Upper lobe of left lung (tissue), 6 donors: Measurements from ENCODE around the gene TMEM81. TPM values are rescaled to one million over a fixed set of nuclear protein-coding genes. Genes with fewer than 3 reads are reported as not detected.

ENCODE experiments used
- ATAC-seq, 2 donors: fragments of 200-7000 bp; cut with Tn5 transposase; one replicate each; pipeline ENCODE4 v1.9.1; 2022; ENCODE audit warnings: mild to moderate bottlenecking in 2 of 2, moderate library complexity in 2 of 2; ENCODE audit not compliant: low FRiP score in 2 of 2
- DNase-seq, 2 donors: peaks; one replicate each; pipeline ENCODE4 v3.0.0-alpha.2; 2019 to 2020
- H3K27ac ChIP-seq, 4 donors: fragments of 200-600 bp; sonication (generic); one replicate each; pipeline ENCODE4 v1.5.1; 2016 to 2019
- H3K27me3 ChIP-seq, 4 donors: fragments of 200-600 bp; sonication (generic); one replicate each; pipeline ENCODE4 v1.5.1; 2017 to 2019
- H3K36me3 ChIP-seq, 4 donors: fragments of 200-600 bp; sonication (generic); one replicate each; pipeline ENCODE4 v1.5.1; 2016 to 2019
- H3K4me1 ChIP-seq, 4 donors: fragments of 200-600 bp; sonication (generic); one replicate each; pipeline ENCODE4 v1.5.1; 2018 to 2019
- H3K4me3 ChIP-seq, 4 donors: fragments of 200-600 bp; sonication (generic); one replicate each; pipeline ENCODE4 v1.5.1; 2017 to 2019; ENCODE audit warnings: mild to moderate bottlenecking in 2 of 4, moderate library complexity in 1 of 4
- H3K9me3 ChIP-seq, 4 donors: fragments of 200-600 bp; sonication (generic); one replicate each; pipeline ENCODE4 v1.5.1; 2018 to 2019
- CTCF ChIP-seq, 6 experiments: fragments of 450-650 bp in 4 of 6; fragments of 200-600 bp in 2 of 6; sonication (generic) in 2 of 6; IDR thresholded peaks; one replicate each; pipeline ENCODE4 v1.5.1; 2016 to 2019; ENCODE audit warnings: antibody characterized with exemption in 6 of 6
- EP300 ChIP-seq, 4 donors: sonication (generic); formaldehyde crosslinking; IDR thresholded peaks; one replicate each; pipeline ENCODE4 v1.5.1; 2017; ENCODE audit warnings: antibody characterized with exemption in 4 of 4, control low read depth in 2 of 4
- POLR2A ChIP-seq, 4 donors: fragments of 450-650 bp; IDR thresholded peaks; one replicate each; pipeline ENCODE4 v1.5.1; 2016 to 2017; ENCODE audit warnings: antibody characterized with exemption in 4 of 4, mild to moderate bottlenecking in 2 of 4
- POLR2AphosphoS5 ChIP-seq, 2 donors: sonication (generic); formaldehyde crosslinking; IDR thresholded peaks; one replicate each; pipeline ENCODE4 v1.5.1; 2017; ENCODE audit warnings: antibody characterized with exemption in 2 of 2
- WGBS, 2 donors: methylation state at CpG; one replicate each; pipeline ENCODE4 v1.1.5; 2017 to 2018; 5-methylcytosine and 5-hydroxymethylcytosine counted together
- total RNA-seq, 6 donors: library from RNA; depleted of rRNA in 4 of 6; stranded (reverse); fragments of >200 nt in 4 of 6; gene quantifications; one replicate each; pipeline versions ENCODE4 v1.1.0 to v1.2.1, GENCODE V29; 2016 to 2021
- donor health status: DM: no; HTN: no; CAD: no; lungs with moderate emphysema.
- donor health status: DM: no; HTN: yes; CAD: no; lungs with severe emphysema.

TMEM81 gene
- total RNA-seq, 6 donors from 2014 or later, result 1.2 to 7.2 (median 2.8) TPM

- Histone ChIP-seq H3K9me3 (no peaks in the 10 kb centered on the region), H3K36me3 (no peaks in the 10 kb centered on the region), H3K4me3 (no peak overlapping the region), H3K27ac (no peak overlapping the region), H3K27me3 (peaks cover 0 to 1% (median 0%) of the 10 kb centered on the region in 4 donors), H3K4me1 (no peaks in the 10 kb centered on the region)
- 83 to 87% methylated on average over 7 to 9 of the region's 9 CpGs for WGBS, 2 donors
- TF ChIP-seq POLR2A (IDR thresholded peaks at IDR 0.05), result no peak
- TF ChIP-seq POLR2AphosphoS5 (IDR thresholded peaks at IDR 0.05), result no peak
- TF ChIP-seq EP300 (IDR thresholded peaks at IDR 0.05), result no peak
- TF ChIP-seq CTCF (IDR thresholded peaks at IDR 0.05), result no peak
- no peak for ATAC-seq
- DNase-seq, result no peak
Observed at GRCh38 chr1:205037539-205037938, 46.7 kb downstream of the TMEM81 start.

Other genes starting within 250 kb of the TMEM81 start
- gene NFASC, start 213.6 kb downstream of the TMEM81 start, total RNA-seq, result 10 to 100 TPM in 1 of 6 donors, 1 to 10 TPM in 5; 5.5 to 16.8 (median 6.9) TPM
- not detected for gene CNTN2, start 41.2 kb downstream of the TMEM81 start, total RNA-seq
- 10 to 100 TPM in 4 of 6 donors, 1 to 10 TPM in 2; 7.3 to 19.3 (median 14.1) TPM for gene RBBP5, start 37.5 kb upstream of the TMEM81 start, total RNA-seq
- gene DSTYK, start 127.2 kb upstream of the TMEM81 start, total RNA-seq, result 10 to 100 TPM in 3 of 6 donors, 1 to 10 TPM in 3; 8.4 to 15.7 (median 10.6) TPM
- gene TMCC2, start 143.5 kb upstream of the TMEM81 start, total RNA-seq, result 1 to 10 TPM; 1.3 to 7.2 (median 3.8) TPM
- gene NUAK2, start 237.3 kb upstream of the TMEM81 start, total RNA-seq, result 10 to 100 TPM in 3 of 6 donors, 1 to 10 TPM in 3; 8.5 to 14.7 (median 10.3) TPM